Stomach (tissue), 4 donors: ENCODE measurements around the gene SYT6.

Source experiments
- EP300 ChIP-seq: sonication (generic); formaldehyde crosslinking; IDR thresholded peaks from one replicate; pipeline ENCODE4 v1.6.1; 2017; ENCODE audit warnings: antibody characterized with exemption
- POLR2AphosphoS5 ChIP-seq, 3 donors: sonication (generic); formaldehyde crosslinking; IDR thresholded peaks; one replicate each; pipeline ENCODE4 v1.6.1; 2016; ENCODE audit warnings: antibody characterized with exemption in 3 of 3
- TF ChIP-seq, protein P1 (sequence below), 7 experiments: fragments of 450-650 bp in 4 of 7; fragments of 200-600 bp in 3 of 7; sonication (generic) in 3 of 7; IDR thresholded peaks; one replicate each; pipeline ENCODE4 v1.5.1; 2016 to 2019; ENCODE audit warnings: antibody characterized with exemption in 7 of 7, control low read depth in 2 of 7, mild to moderate bottlenecking in 1 of 7

DNA sequence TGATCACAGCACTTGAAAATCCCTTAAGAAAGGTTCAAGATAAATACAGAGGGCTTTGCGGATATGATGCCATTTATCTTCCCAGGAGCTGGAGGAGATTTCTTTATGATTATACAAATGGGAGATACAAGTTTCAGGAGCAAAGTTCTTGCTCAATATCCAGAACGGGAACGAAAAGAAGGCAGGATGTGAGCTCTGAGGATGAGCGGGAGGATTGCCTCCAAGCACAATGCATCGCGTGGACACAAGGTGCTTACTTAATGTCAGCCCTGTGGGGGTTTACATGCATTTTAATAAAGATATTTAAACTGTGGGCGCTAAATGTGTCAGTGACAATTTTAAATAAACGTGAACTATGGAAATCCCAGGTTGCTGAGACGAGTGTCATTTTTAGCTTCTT lies 59.0 kb downstream of the SYT6 start:
- TF ChIP-seq, protein P1, sequence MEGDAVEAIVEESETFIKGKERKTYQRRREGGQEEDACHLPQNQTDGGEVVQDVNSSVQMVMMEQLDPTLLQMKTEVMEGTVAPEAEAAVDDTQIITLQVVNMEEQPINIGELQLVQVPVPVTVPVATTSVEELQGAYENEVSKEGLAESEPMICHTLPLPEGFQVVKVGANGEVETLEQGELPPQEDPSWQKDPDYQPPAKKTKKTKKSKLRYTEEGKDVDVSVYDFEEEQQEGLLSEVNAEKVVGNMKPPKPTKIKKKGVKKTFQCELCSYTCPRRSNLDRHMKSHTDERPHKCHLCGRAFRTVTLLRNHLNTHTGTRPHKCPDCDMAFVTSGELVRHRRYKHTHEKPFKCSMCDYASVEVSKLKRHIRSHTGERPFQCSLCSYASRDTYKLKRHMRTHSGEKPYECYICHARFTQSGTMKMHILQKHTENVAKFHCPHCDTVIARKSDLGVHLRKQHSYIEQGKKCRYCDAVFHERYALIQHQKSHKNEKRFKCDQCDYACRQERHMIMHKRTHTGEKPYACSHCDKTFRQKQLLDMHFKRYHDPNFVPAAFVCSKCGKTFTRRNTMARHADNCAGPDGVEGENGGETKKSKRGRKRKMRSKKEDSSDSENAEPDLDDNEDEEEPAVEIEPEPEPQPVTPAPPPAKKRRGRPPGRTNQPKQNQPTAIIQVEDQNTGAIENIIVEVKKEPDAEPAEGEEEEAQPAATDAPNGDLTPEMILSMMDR (IDR thresholded peaks at IDR 0.05), result no peak
- TF ChIP-seq EP300, result no peak
- no peak for TF ChIP-seq POLR2AphosphoS5 (IDR thresholded peaks at IDR 0.05)
